ENCODE measurements around the gene HDAC11. TPM values are rescaled to one million over a fixed set of nuclear protein-coding genes. Genes with fewer than 3 reads are reported as not detected.

HDAC11 gene
- total and polyA plus RNA-seq, 4 donors, result 2.5 to 9.0 (median 3.2) TPM

DNA sequence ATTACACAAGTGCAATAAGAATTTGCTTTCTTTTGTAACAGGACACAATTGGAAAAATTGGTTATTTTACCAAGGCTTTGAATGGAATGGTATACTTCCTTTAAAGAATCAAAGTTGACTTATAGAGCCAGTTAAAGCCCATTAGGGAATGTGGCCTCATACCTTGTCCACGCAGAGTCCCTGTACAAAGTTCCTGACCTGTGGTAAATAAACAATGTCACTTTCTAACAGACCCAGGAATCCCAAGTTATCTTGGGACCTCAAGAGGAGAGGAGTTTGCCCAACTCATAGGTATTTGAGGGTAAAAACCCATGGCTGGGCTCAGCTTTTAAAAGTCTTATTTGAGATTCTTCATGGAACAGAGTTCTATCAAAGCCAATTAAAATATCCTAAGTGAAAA is 48.0 kb upstream of the HDAC11 start:
- Histone ChIP-seq H3K27me3 (ENCODE audit: control insufficient read depth in 4 of 4, insufficient read depth in 4 of 4, low read length in 3 of 4) (no peaks in the 10 kb centered on the region), H3K4me1 (ENCODE audit: control insufficient read depth in 4 of 4, insufficient read depth in 4 of 4, low read length in 3 of 4) (peaks cover 0 to 4% (median 2%) of the 10 kb centered on the region in 4 donors), H3K9me3 (ENCODE audit: control insufficient read depth in 4 of 4, low read length in 3 of 4) (no peaks in the 10 kb centered on the region), H3K27ac (ENCODE audit: low read depth in 1 of 2, low read length in 2 of 2) (no peak overlapping the region), H3K9ac (ENCODE audit: low read depth in 1 of 2, low read length in 2 of 2) (no peak overlapping the region), H3K36me3 (ENCODE audit: control insufficient read depth in 4 of 4, insufficient read depth in 3 of 4, low read depth in 1 of 4, low read length in 3 of 4) (no peaks in the 10 kb centered on the region), H3K4me3 (ENCODE audit: low read depth in 1 of 3, low read length in 3 of 3) (no peak overlapping the region)
- TF ChIP-seq FOXA2 (IDR thresholded peaks at IDR 0.05) (peak; percentile 24), SP1 (IDR thresholded peaks at IDR 0.05) (no peak), FOXA1 (IDR thresholded peaks at IDR 0.05) (no peak), RXRA (IDR thresholded peaks at IDR 0.05) (peak; percentile 19 to 57), RAD21 (IDR thresholded peaks at IDR 0.05) (no peak), HNF4G (IDR thresholded peaks at IDR 0.05) (no peak), JUND (IDR thresholded peaks at IDR 0.05) (no peak), HNF4A (conservative IDR thresholded peaks at IDR 0.05) (peak; percentile 69 to 79), YY1 (IDR thresholded peaks at IDR 0.05) (no peak), NR2F2 (IDR thresholded peaks at IDR 0.05) (no peak)
- TF ChIP-seq, protein P1, sequence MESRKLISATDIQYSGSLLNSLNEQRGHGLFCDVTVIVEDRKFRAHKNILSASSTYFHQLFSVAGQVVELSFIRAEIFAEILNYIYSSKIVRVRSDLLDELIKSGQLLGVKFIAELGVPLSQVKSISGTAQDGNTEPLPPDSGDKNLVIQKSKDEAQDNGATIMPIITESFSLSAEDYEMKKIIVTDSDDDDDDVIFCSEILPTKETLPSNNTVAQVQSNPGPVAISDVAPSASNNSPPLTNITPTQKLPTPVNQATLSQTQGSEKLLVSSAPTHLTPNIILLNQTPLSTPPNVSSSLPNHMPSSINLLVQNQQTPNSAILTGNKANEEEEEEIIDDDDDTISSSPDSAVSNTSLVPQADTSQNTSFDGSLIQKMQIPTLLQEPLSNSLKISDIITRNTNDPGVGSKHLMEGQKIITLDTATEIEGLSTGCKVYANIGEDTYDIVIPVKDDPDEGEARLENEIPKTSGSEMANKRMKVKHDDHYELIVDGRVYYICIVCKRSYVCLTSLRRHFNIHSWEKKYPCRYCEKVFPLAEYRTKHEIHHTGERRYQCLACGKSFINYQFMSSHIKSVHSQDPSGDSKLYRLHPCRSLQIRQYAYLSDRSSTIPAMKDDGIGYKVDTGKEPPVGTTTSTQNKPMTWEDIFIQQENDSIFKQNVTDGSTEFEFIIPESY (IDR thresholded peaks at IDR 0.05), result no peak
- TF ChIP-seq, protein P2, sequence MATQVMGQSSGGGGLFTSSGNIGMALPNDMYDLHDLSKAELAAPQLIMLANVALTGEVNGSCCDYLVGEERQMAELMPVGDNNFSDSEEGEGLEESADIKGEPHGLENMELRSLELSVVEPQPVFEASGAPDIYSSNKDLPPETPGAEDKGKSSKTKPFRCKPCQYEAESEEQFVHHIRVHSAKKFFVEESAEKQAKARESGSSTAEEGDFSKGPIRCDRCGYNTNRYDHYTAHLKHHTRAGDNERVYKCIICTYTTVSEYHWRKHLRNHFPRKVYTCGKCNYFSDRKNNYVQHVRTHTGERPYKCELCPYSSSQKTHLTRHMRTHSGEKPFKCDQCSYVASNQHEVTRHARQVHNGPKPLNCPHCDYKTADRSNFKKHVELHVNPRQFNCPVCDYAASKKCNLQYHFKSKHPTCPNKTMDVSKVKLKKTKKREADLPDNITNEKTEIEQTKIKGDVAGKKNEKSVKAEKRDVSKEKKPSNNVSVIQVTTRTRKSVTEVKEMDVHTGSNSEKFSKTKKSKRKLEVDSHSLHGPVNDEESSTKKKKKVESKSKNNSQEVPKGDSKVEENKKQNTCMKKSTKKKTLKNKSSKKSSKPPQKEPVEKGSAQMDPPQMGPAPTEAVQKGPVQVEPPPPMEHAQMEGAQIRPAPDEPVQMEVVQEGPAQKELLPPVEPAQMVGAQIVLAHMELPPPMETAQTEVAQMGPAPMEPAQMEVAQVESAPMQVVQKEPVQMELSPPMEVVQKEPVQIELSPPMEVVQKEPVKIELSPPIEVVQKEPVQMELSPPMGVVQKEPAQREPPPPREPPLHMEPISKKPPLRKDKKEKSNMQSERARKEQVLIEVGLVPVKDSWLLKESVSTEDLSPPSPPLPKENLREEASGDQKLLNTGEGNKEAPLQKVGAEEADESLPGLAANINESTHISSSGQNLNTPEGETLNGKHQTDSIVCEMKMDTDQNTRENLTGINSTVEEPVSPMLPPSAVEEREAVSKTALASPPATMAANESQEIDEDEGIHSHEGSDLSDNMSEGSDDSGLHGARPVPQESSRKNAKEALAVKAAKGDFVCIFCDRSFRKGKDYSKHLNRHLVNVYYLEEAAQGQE (IDR thresholded peaks at IDR 0.05), result no peak
- TF ChIP-seq, protein P3, sequence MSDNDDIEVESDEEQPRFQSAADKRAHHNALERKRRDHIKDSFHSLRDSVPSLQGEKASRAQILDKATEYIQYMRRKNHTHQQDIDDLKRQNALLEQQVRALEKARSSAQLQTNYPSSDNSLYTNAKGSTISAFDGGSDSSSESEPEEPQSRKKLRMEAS (IDR thresholded peaks at IDR 0.05), result no peak
- TF ChIP-seq, protein P4, sequence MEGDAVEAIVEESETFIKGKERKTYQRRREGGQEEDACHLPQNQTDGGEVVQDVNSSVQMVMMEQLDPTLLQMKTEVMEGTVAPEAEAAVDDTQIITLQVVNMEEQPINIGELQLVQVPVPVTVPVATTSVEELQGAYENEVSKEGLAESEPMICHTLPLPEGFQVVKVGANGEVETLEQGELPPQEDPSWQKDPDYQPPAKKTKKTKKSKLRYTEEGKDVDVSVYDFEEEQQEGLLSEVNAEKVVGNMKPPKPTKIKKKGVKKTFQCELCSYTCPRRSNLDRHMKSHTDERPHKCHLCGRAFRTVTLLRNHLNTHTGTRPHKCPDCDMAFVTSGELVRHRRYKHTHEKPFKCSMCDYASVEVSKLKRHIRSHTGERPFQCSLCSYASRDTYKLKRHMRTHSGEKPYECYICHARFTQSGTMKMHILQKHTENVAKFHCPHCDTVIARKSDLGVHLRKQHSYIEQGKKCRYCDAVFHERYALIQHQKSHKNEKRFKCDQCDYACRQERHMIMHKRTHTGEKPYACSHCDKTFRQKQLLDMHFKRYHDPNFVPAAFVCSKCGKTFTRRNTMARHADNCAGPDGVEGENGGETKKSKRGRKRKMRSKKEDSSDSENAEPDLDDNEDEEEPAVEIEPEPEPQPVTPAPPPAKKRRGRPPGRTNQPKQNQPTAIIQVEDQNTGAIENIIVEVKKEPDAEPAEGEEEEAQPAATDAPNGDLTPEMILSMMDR (IDR thresholded peaks at IDR 0.05; ENCODE audit: low read depth, low read length, missing input control), result no peak
- DNase-seq (ENCODE audit: low spot score), result no peak
- WGBS, result 35% methylated on average over 1 of the region's 1 CpG

DNA sequence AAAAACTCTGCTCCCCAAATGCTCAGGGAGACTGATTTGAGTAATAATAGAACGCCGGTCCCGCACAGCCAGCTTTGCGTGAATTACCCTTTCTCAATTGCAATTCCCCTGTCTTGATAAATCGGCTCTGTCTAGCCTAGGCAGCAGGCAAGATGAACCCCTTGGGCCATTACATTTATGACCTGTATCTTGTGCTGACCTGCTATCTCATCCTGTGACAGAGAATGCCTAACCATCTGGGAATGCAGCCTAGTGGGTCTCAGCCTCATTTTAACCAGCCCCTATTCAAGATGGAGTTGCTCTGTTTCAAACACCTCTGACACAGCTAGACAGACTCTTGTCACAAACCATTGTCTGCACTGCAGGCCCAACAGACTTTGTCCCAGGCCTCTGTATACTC is 46.2 kb upstream of the HDAC11 start:
- Histone ChIP-seq H3K9ac (ENCODE audit: low read depth in 1 of 2, low read length in 2 of 2) (no peak overlapping the region), H3K9me3 (ENCODE audit: control insufficient read depth in 4 of 4, low read length in 3 of 4) (no peaks in the 10 kb centered on the region), H3K4me1 (ENCODE audit: control insufficient read depth in 4 of 4, insufficient read depth in 4 of 4, low read length in 3 of 4) (peaks cover 0 to 4% (median 2%) of the 10 kb centered on the region in 4 donors), H3K4me3 (ENCODE audit: low read depth in 1 of 3, low read length in 3 of 3) (no peak overlapping the region), H3K36me3 (ENCODE audit: control insufficient read depth in 4 of 4, insufficient read depth in 3 of 4, low read depth in 1 of 4, low read length in 3 of 4) (no peaks in the 10 kb centered on the region), H3K27ac (ENCODE audit: low read depth in 1 of 2, low read length in 2 of 2) (no peak overlapping the region), H3K27me3 (ENCODE audit: control insufficient read depth in 4 of 4, insufficient read depth in 4 of 4, low read length in 3 of 4) (no peaks in the 10 kb centered on the region)
- 93% methylated on average over 5 of the region's 5 CpGs for WGBS
- DNase-seq (ENCODE audit: low spot score), result no peak
- TF ChIP-seq, protein P3 (IDR thresholded peaks at IDR 0.05), result no peak
- no peak for TF ChIP-seq HNF4G (IDR thresholded peaks at IDR 0.05)
- TF ChIP-seq JUND (IDR thresholded peaks at IDR 0.05), result no peak
- TF ChIP-seq NR2F2 (IDR thresholded peaks at IDR 0.05), result no peak
- TF ChIP-seq, protein P5, sequence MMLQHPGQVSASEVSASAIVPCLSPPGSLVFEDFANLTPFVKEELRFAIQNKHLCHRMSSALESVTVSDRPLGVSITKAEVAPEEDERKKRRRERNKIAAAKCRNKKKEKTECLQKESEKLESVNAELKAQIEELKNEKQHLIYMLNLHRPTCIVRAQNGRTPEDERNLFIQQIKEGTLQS (IDR thresholded peaks at IDR 0.05), result no peak
- no peak for TF ChIP-seq HNF4A (conservative IDR thresholded peaks at IDR 0.05)
- no peak for TF ChIP-seq EGR1 (IDR thresholded peaks at IDR 0.05; ENCODE audit: low read depth in 2 of 2)
- TF ChIP-seq, protein P4 (IDR thresholded peaks at IDR 0.05; ENCODE audit: low read depth, low read length, missing input control), result no peak
- no peak for TF ChIP-seq TAF1 (conservative IDR thresholded peaks at IDR 0.05)
- TF ChIP-seq, protein P2 (IDR thresholded peaks at IDR 0.05), result no peak
- no peak for TF ChIP-seq YY1 (IDR thresholded peaks at IDR 0.05)
- TF ChIP-seq RXRA (IDR thresholded peaks at IDR 0.05), result no peak
- no peak for TF ChIP-seq GABPA (IDR thresholded peaks at IDR 0.05 in 1 of 2, conservative IDR thresholded peaks at IDR 0.05 in 1 of 2)
